MM.1S (cell line): ENCODE measurements around the gene STK16.
A peak's percentile ranks its signal among the peaks of the same experiment; 100 is the strongest.

Experiments
- DNase-seq: peaks from one replicate; pipeline ENCODE4 v3.0.0-alpha.2; 2015
- H2AFZ ChIP-seq: fragments of 300-600 bp; sonication (generic); 2 replicates; pipeline ENCODE4 v1.6.0; 2016; ENCODE audit warnings: antibody characterized with exemption, low read length
- H3F3A ChIP-seq: fragments of 300-600 bp; sonication (generic); 2 replicates; pipeline ENCODE4 v1.6.1; 2016; ENCODE audit warnings: mild to moderate bottlenecking, antibody characterized with exemption, low read length, moderate library complexity, mixed read lengths; ENCODE audit not compliant: insufficient read depth
- H3K27ac ChIP-seq: fragments of 300-600 bp; sonication (generic); 2 replicates; pipeline ENCODE4 v1.5.1; 2016; ENCODE audit warnings: mild to moderate bottlenecking, low read length
- H3K27me3 ChIP-seq: fragments of 300-600 bp; sonication (generic); replicated peaks from 2 replicates; pipeline ENCODE4 v1.6.0; 2016; ENCODE audit warnings: low read length; ENCODE audit not compliant: insufficient read depth
- H3K36me3 ChIP-seq: fragments of 300-600 bp; sonication (generic); replicated peaks from 2 replicates; pipeline ENCODE4 v1.6.1; 2016; ENCODE audit warnings: mild to moderate bottlenecking, low read length, mixed read lengths; ENCODE audit not compliant: insufficient read depth
- H3K4me1 ChIP-seq: fragments of 300-600 bp; sonication (generic); 2 replicates; pipeline ENCODE4 v1.6.1; 2016; ENCODE audit warnings: low read length, mixed read lengths
- H3K4me2 ChIP-seq: fragments of 300-600 bp; sonication (generic); 2 replicates; pipeline ENCODE4 v1.6.0; 2016; ENCODE audit warnings: low read depth, low read length
- H3K4me3 ChIP-seq: fragments of 300-600 bp; sonication (generic); 2 replicates; pipeline ENCODE4 v1.5.1; 2016; ENCODE audit warnings: low read length, mixed read lengths
- H3K79me2 ChIP-seq: fragments of 300-600 bp; sonication (generic); 2 replicates; pipeline ENCODE4 v1.6.1; 2016; ENCODE audit warnings: mixed run types, low read length, mixed read lengths
- H3K9ac ChIP-seq: fragments of 300-600 bp; sonication (generic); 2 replicates; pipeline ENCODE4 v1.6.1; 2016; ENCODE audit warnings: low read length, mixed read lengths
- H3K9me2 ChIP-seq: fragments of 300-600 bp; sonication (generic); replicated peaks from 2 replicates; pipeline ENCODE4 v1.6.1; 2016; ENCODE audit warnings: mild to moderate bottlenecking, low read length, mixed read lengths; ENCODE audit not compliant: insufficient read depth
- H3K9me3 ChIP-seq: fragments of 300-600 bp; sonication (generic); replicated peaks from 2 replicates; pipeline ENCODE4 v1.6.1; 2016; ENCODE audit warnings: mild to moderate bottlenecking, low read length, mixed read lengths; ENCODE audit not compliant: insufficient read depth
- H4K20me1 ChIP-seq: fragments of 300-600 bp; sonication (generic); 2 replicates; pipeline ENCODE4 v1.6.1; 2016; ENCODE audit warnings: mild to moderate bottlenecking, low read length, moderate library complexity, mixed read lengths; ENCODE audit not compliant: insufficient read depth
- EZH2 ChIP-seq: fragments of 300-600 bp; sonication (generic); optimal IDR thresholded peaks from 2 replicates; pipeline ENCODE3; 2017; ENCODE audit warnings: low read depth, mild to moderate bottlenecking, antibody characterized with exemption, low read length, mixed read lengths
- EZH2phosphoT487 ChIP-seq: fragments of 300-600 bp; sonication (generic); IDR thresholded peaks from 2 replicates; pipeline ENCODE4 v1.6.1; 2018; ENCODE audit warnings: antibody characterized with exemption, low read length
- TF ChIP-seq, protein P1 (sequence below): fragments of 300-600 bp; sonication (generic); IDR thresholded peaks from 2 replicates; pipeline ENCODE4 v1.5.1; 2016; ENCODE audit warnings: antibody characterized with exemption, low read length, mixed read lengths

Gene STK16

GRCh38 chr2:219207134-219207883, 38.0 kb upstream of the STK16 start:
- TF ChIP-seq EZH2, result no peak
- TF ChIP-seq, protein P1, sequence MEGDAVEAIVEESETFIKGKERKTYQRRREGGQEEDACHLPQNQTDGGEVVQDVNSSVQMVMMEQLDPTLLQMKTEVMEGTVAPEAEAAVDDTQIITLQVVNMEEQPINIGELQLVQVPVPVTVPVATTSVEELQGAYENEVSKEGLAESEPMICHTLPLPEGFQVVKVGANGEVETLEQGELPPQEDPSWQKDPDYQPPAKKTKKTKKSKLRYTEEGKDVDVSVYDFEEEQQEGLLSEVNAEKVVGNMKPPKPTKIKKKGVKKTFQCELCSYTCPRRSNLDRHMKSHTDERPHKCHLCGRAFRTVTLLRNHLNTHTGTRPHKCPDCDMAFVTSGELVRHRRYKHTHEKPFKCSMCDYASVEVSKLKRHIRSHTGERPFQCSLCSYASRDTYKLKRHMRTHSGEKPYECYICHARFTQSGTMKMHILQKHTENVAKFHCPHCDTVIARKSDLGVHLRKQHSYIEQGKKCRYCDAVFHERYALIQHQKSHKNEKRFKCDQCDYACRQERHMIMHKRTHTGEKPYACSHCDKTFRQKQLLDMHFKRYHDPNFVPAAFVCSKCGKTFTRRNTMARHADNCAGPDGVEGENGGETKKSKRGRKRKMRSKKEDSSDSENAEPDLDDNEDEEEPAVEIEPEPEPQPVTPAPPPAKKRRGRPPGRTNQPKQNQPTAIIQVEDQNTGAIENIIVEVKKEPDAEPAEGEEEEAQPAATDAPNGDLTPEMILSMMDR, result no peak
- TF ChIP-seq EZH2phosphoT487, result no peak
- no peaks in the 10 kb centered on the region for H3K9me3 ChIP-seq
- no peaks in the 10 kb centered on the region for H4K20me1 ChIP-seq
- peak overlapping the region; percentile 84 for H3K4me3 ChIP-seq
- peaks cover 12% of the 10 kb centered on the region; the same call in 1 of the 2 replicates for H3K79me2 ChIP-seq
- peak overlapping the region; percentile 88 for H3K4me2 ChIP-seq
- peaks cover 13% of the 10 kb centered on the region for H3F3A ChIP-seq
- no peaks in the 10 kb centered on the region for H3K27me3 ChIP-seq
- H2AFZ ChIP-seq, result no peak overlapping the region
- H3K27ac ChIP-seq, result peak overlapping the region; percentile 79; the same call in 1 of the 2 replicates
- DNase-seq, result no peak
- peaks cover 10% of the 10 kb centered on the region; the same call in 1 of the 2 replicates for H3K4me1 ChIP-seq
- no peaks in the 10 kb centered on the region for H3K36me3 ChIP-seq
- peak overlapping the region; percentile 81; the same call in 1 of the 2 replicates for H3K9ac ChIP-seq
- H3K9me2 ChIP-seq, result no peaks in the 10 kb centered on the region

GRCh38 chr2:219207884-219208740, 37.2 kb upstream of the STK16 start:
- Histone ChIP-seq H3K9me2 (no peaks in the 10 kb centered on the region), H3K9ac (no peak overlapping the region), H2AFZ (no peak overlapping the region), H3K27me3 (no peaks in the 10 kb centered on the region), H3K27ac (no peak overlapping the region), H3K36me3 (no peaks in the 10 kb centered on the region), H3K79me2 (peaks cover 12% of the 10 kb centered on the region; the same call in 1 of the 2 replicates), H3K4me1 (peaks cover 10% of the 10 kb centered on the region; the same call in 1 of the 2 replicates), H3K4me3 (no peak overlapping the region), H3K4me2 (peak overlapping the region; percentile 88; the same call in 1 of the 2 replicates), H3K9me3 (no peaks in the 10 kb centered on the region), H3F3A (peaks cover 13% of the 10 kb centered on the region), H4K20me1 (no peaks in the 10 kb centered on the region)
- no peak for DNase-seq
- no peak for TF ChIP-seq EZH2phosphoT487

DNA sequence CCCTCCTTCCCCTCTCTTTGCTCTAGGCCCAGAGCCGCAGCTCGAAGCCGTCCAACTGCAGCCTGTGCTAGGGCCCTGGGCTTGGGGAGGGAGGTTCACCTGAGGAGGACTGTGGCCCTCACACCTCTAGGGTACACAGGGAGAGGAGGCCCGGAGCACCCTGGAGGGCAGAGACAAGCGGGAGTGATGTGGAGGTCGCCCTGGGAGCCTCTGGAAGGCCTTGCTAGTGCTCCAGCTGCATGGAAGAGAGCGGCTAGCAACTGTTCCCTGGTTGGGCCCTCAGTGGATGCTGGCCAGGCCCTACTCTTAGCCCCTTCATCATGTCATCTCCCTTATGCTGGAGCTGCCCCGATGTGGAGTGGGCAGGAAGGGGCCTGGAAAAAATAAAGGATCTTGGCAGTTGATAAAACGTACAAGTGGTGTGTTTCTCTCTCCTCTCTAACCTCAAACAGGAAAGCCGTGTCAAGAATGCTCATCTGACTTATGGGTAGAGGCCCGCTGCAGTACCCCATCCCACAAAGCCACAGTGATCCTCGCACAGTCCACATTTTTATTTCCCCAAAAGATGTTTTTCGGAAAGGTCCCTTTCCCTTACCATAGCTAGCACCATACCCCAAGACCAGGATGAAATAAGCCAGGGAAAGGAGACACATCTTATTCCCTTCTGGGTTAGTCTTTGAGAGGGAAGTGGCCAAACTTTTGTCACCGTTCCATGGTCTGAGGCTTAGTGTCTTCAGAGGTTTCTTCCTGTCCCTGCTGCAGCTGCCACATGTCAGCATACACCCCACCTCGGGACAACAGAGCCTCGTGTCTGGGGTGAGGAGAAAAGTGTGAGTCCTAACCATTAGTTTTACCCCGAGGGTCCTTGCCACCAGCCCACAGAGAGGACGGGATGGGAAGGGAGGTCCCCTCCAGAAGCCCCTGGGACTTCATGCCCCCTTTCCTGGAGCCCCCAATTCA, 35.8 kb upstream of the STK16 start:
- Histone ChIP-seq H3K27ac (no peak overlapping the region), H3K4me1 (peaks cover 10% of the 10 kb centered on the region; the same call in 1 of the 2 replicates), H3K9me3 (no peaks in the 10 kb centered on the region), H3K4me2 (no peak overlapping the region), H3K36me3 (no peaks in the 10 kb centered on the region), H3K4me3 (no peak overlapping the region), H3K9me2 (no peaks in the 10 kb centered on the region), H3K9ac (no peak overlapping the region), H4K20me1 (no peaks in the 10 kb centered on the region), H3K79me2 (peaks cover 12% of the 10 kb centered on the region; the same call in 1 of the 2 replicates), H3F3A (peaks cover 13% of the 10 kb centered on the region), H3K27me3 (no peaks in the 10 kb centered on the region), H2AFZ (no peak overlapping the region)
- DNase-seq, result no peak
- TF ChIP-seq EZH2 (no peak), EZH2phosphoT487 (no peak)
- TF ChIP-seq, protein P1, result no peak
